Chondrocyte (in vitro differentiated cells): Measurements from ENCODE around the gene RIMBP2. TPM values are rescaled to one million over a fixed set of nuclear protein-coding genes. Genes with fewer than 3 reads are reported as not detected.

Experiments
- DNase-seq: peaks from one replicate; pipeline ENCODE4 v3.0.0; 2021; ENCODE audit warnings: mixed read lengths, low spot score
- H3K27ac Mint-ChIP-seq: one replicate; pipeline ENCODE4 v1.8.0; 2021; ENCODE audit warnings: mild to moderate bottlenecking, moderate library complexity, mixed read lengths; ENCODE audit not compliant: unreplicated experiment
- H3K27me3 Mint-ChIP-seq: 2 replicates; pipeline ENCODE4 v1.8.0; 2021; ENCODE audit warnings: low read depth, mixed read lengths
- H3K36me3 Mint-ChIP-seq: 2 replicates; pipeline ENCODE4 v1.8.0; 2021; ENCODE audit warnings: low read depth, mixed read lengths
- H3K4me1 Mint-ChIP-seq: 2 replicates; pipeline ENCODE4 v1.8.0; 2021; ENCODE audit warnings: low read depth, mild to moderate bottlenecking, mixed read lengths
- H3K4me3 Mint-ChIP-seq: one replicate; pipeline ENCODE4 v1.8.0; 2021; ENCODE audit warnings: mild to moderate bottlenecking, moderate library complexity, mixed read lengths; ENCODE audit not compliant: unreplicated experiment
- H3K9me3 Mint-ChIP-seq: 2 replicates; pipeline ENCODE4 v1.8.0; 2021; ENCODE audit warnings: low read depth, mixed read lengths
- CTCF ChIP-seq: fragments of 200-600 bp; sonication (generic); IDR thresholded peaks from 2 replicates; pipeline ENCODE4 v1.5.0; 2021; ENCODE audit warnings: antibody characterized with exemption, mild to moderate bottlenecking, moderate library complexity
- total RNA-seq: library from RNA; stranded (reverse); gene quantifications from 3 replicates; pipeline ENCODE4 v1.2.1, GENCODE V29; 2021

RIMBP2 gene
- total RNA-seq, 1 donor from 2014 or later = 0.30 TPM

- Mint-ChIP-seq H3K27me3 (peaks cover 42% of the 10 kb centered on the region), H3K27ac (no peak overlapping the region), H3K4me3 (no peak overlapping the region), H3K9me3 (no peaks in the 10 kb centered on the region), H3K36me3 (no peaks in the 10 kb centered on the region), H3K4me1 (peaks cover 21% of the 10 kb centered on the region)
- DNase-seq = no peak
- TF ChIP-seq CTCF = no peak
Measured at GRCh38 chr12:130712346-130713065, 3.6 kb downstream of the RIMBP2 start.

DNA sequence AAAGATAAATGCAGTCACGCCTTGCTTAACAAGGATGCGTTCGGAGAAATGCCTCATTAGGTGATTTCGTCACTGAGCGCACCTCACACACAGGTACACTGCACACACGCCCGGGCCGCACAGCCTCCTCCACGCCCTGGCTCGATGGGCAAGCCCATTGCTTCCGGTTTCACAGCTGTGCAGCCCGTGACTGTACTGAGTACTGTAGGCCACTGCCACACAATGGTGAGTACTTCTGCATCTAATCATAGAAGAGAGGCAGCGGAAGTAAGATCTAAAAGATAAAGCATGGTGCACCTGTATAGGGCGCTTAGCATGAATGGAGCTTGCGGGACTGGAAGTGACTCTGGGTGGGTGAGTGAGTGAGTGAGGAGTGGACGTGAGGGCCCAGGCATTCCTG lies 4.3 kb downstream of the RIMBP2 start:
- no peak overlapping the region for H3K4me3 Mint-ChIP-seq
- no peak for DNase-seq
- TF ChIP-seq CTCF = no peak
- H3K27ac Mint-ChIP-seq = no peak overlapping the region
- no peaks in the 10 kb centered on the region for H3K9me3 Mint-ChIP-seq
- H3K4me1 Mint-ChIP-seq = peaks cover 21% of the 10 kb centered on the region
- no peaks in the 10 kb centered on the region for H3K36me3 Mint-ChIP-seq
- peaks cover 38% of the 10 kb centered on the region for H3K27me3 Mint-ChIP-seq

DNA sequence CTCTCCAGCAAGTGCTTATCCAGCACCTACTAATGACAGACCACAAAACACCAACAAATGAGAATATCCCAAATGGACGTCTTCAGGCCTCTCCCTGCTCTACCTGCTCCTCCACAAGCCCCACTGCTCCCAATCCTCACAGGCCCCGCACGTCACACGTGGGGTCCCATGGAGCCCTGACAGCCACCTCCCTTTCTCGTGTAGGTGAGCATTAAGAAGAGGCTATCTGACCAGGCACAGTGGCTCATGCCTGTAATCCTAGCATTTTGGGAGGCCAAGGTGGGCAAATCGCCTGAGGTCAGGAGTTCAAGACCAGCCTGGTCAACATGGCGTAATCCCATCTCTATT lies 5.4 kb downstream of the RIMBP2 start:
- no peak for TF ChIP-seq CTCF
- Mint-ChIP-seq H3K27ac (no peak overlapping the region), H3K27me3 (peaks cover 35% of the 10 kb centered on the region), H3K4me3 (no peak overlapping the region), H3K4me1 (peaks cover 11% of the 10 kb centered on the region), H3K36me3 (no peaks in the 10 kb centered on the region), H3K9me3 (no peaks in the 10 kb centered on the region)
- DNase-seq = no peak

GRCh38 chr12:130709971-130710732 lies 5.9 kb downstream of the RIMBP2 start:
- Mint-ChIP-seq H3K4me3 (no peak overlapping the region), H3K27ac (no peak overlapping the region), H3K36me3 (no peaks in the 10 kb centered on the region), H3K4me1 (peaks cover 7% of the 10 kb centered on the region), H3K27me3 (peaks cover 38% of the 10 kb centered on the region), H3K9me3 (no peaks in the 10 kb centered on the region)
- no peak for TF ChIP-seq CTCF
- no peak for DNase-seq

DNA sequence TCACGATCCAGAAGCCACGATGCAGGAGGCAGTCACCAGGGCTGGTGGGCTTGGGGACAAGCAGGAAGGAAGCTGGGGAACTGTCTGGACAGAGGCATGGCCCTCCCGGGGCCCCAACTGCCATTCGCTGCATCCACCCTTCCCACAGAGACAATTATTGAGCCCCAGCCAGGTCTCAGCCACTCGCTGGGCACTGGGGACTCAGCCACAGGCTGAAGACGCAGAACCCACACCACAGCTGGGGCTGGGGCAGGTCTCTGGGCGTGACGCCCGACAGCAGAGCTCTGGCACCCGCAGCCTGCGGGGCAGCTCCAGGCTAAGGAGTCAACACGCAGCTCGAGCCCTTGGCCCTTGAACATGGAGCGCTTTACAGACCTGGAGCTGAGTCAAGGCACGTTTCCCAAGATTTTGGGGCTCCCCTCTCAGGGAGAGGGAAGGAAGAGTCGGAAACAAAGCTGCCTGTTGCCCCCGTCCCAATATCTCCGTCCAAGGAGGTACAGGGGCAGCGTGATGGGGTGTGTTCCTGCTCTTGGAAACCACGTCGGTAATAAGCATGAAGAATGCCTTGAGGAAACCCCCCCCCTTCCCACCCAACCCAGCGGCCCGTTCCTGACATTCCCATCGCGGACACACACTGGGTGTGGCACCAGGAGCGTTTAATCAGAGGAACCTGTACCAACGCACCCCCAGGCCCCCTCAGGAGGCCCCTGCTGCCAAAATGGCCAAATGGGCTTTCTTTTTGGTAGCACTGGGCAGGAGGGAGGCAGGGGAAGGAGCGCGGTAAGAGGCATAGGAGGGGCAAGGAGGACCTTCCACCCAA lies 6.7 kb downstream of the RIMBP2 start:
- Mint-ChIP-seq H3K36me3 (no peaks in the 10 kb centered on the region), H3K9me3 (no peaks in the 10 kb centered on the region), H3K4me1 (peaks cover 3% of the 10 kb centered on the region), H3K4me3 (no peak overlapping the region), H3K27me3 (peaks cover 36% of the 10 kb centered on the region), H3K27ac (no peak overlapping the region)
- DNase-seq = no peak
- TF ChIP-seq CTCF = no peak
